ENCODE data around the gene TMEM269.
A peak's percentile ranks its signal among the peaks of the same experiment; 100 is the strongest.

Gene TMEM269

DNA sequence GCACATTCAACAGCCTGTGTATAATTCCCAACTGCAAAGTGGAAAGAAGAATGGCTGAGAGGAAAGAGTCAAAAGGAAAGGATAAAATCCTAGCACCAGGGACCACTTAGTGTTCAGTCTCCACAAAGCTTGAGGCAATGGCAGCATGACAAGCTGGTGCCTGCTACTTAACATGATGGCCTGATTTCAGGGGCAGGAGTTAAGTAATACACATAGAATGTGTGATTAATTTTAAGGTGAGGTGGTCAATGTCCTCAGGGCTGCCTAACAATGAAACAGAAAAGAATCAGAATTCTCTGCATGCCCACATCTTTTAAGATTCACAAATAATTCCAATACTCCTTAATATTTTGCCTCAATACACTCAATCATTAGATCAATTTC lies 26.9 kb upstream of the TMEM269 start:
- no peaks in the 10 kb centered on the region for H3K79me1 ChIP-seq (ENCODE audit: low read length)
- no peak overlapping the region for H2BK5ac ChIP-seq (ENCODE audit: low read length)
- H3K4me2 ChIP-seq (ENCODE audit: low read length): no peak overlapping the region
- no peaks in the 10 kb centered on the region for H3K4me1 ChIP-seq (ENCODE audit: control insufficient read depth, low read depth, low read length)
- H3K18ac ChIP-seq (ENCODE audit: low read length): no peak overlapping the region
- H2BK15ac ChIP-seq (replicated peaks; ENCODE audit: low read depth): no peak overlapping the region
- no peak overlapping the region for H3K4ac ChIP-seq (ENCODE audit: low read depth, low read length)
- H4K5ac ChIP-seq (ENCODE audit: low read length): no peak overlapping the region
- H3K56ac ChIP-seq (ENCODE audit: low read length): no peak overlapping the region
- no peak overlapping the region for H4K8ac ChIP-seq (ENCODE audit: low read depth, low read length)
- H3K23ac ChIP-seq (ENCODE audit: low read length): no peak overlapping the region
- no peak for DNase-seq
- no peaks in the 10 kb centered on the region for H3K27me3 ChIP-seq (ENCODE audit: insufficient read depth, low read length, poor library complexity)
- H3K27ac ChIP-seq (ENCODE audit: low read depth, low read length): no peak overlapping the region
- no peak overlapping the region for H2AK5ac ChIP-seq (ENCODE audit: low read length)
- H2BK120ac ChIP-seq (ENCODE audit: low read depth, low read length): no peak overlapping the region
- H3K36me3 ChIP-seq (ENCODE audit: control insufficient read depth, insufficient read depth, low read length): peaks cover 19% of the 10 kb centered on the region
- no peaks in the 10 kb centered on the region for H3K79me2 ChIP-seq (ENCODE audit: control insufficient read depth, insufficient read depth, low read length)
- H3K9ac ChIP-seq (ENCODE audit: low read length): no peak overlapping the region
- H3K4me3 ChIP-seq (ENCODE audit: low read length): no peak overlapping the region

DNA sequence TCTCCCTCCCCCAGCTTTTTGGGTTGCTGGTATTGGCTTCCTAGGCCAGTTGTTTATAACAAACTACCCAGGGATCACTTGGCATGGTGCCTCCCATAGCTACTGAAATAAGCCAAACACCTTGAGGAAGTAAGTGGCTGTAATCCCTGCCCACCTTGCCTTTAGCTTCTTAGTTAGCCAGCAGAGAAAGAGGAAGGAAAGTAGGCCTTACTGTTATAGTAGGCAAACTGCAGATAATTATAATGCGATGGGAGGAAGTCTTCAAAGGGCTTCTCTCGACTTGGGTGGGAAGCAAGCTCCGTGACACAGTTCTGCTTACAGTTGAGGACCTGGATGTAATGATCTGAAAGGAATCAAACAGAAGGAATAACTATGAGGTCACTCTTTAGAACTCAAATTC lies 26.1 kb upstream of the TMEM269 start:
- no peak overlapping the region for H3K18ac ChIP-seq (ENCODE audit: low read length)
- no peak overlapping the region for H2BK5ac ChIP-seq (ENCODE audit: low read length)
- no peaks in the 10 kb centered on the region for H3K27me3 ChIP-seq (ENCODE audit: insufficient read depth, low read length, poor library complexity)
- H4K8ac ChIP-seq (ENCODE audit: low read depth, low read length): no peak overlapping the region
- no peaks in the 10 kb centered on the region for H3K79me1 ChIP-seq (ENCODE audit: low read length)
- no peak overlapping the region for H2BK120ac ChIP-seq (ENCODE audit: low read depth, low read length)
- H3K4me1 ChIP-seq (ENCODE audit: control insufficient read depth, low read depth, low read length): no peaks in the 10 kb centered on the region
- DNase-seq: no peak
- no peak overlapping the region for H2BK15ac ChIP-seq (replicated peaks; ENCODE audit: low read depth)
- H2AK5ac ChIP-seq (ENCODE audit: low read length): no peak overlapping the region
- no peak overlapping the region for H3K56ac ChIP-seq (ENCODE audit: low read length)
- H4K5ac ChIP-seq (ENCODE audit: low read length): no peak overlapping the region
- no peak overlapping the region for H3K4me3 ChIP-seq (ENCODE audit: low read length)
- WGBS (ENCODE audit: extremely low coverage, insufficient coverage, low lambda C conversion rate): no CpG with 5 or more reads among the region's 3 CpGs
- H3K23ac ChIP-seq (ENCODE audit: low read length): no peak overlapping the region
- peaks cover 19% of the 10 kb centered on the region for H3K36me3 ChIP-seq (ENCODE audit: control insufficient read depth, insufficient read depth, low read length)
- no peaks in the 10 kb centered on the region for H3K79me2 ChIP-seq (ENCODE audit: control insufficient read depth, insufficient read depth, low read length)
- no peak overlapping the region for H3K4me2 ChIP-seq (ENCODE audit: low read length)
- no peak overlapping the region for H3K27ac ChIP-seq (ENCODE audit: low read depth, low read length)
- no peak overlapping the region for H3K4ac ChIP-seq (ENCODE audit: low read depth, low read length)
- no peak overlapping the region for H3K9ac ChIP-seq (ENCODE audit: low read length)

DNA sequence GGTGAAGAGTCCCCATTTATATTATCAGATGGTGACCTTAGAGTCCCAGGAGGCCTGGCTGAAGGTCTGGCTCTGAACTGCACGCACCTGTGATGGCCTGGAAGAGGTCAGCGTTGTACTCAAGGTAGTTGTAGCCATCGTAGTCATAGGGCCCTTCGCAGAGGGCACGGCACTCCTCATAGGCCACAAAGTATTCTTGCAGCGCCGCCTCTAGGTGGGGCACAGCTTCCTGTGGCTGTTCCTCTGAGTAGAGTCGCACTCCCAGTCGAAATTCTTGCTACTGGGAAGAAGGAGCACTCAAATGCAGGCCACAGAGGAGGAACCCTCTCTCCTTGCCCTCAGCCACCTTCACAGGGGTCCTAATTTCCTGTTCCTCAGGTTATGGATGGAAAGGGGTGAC lies 25.7 kb upstream of the TMEM269 start:
- Histone ChIP-seq H2BK120ac (ENCODE audit: low read depth, low read length) (no peak overlapping the region), H3K23ac (ENCODE audit: low read length) (no peak overlapping the region), H4K5ac (ENCODE audit: low read length) (no peak overlapping the region), H3K27ac (ENCODE audit: low read depth, low read length) (no peak overlapping the region), H3K56ac (ENCODE audit: low read length) (no peak overlapping the region), H3K79me1 (ENCODE audit: low read length) (no peaks in the 10 kb centered on the region), H3K36me3 (ENCODE audit: control insufficient read depth, insufficient read depth, low read length) (peaks cover 15% of the 10 kb centered on the region), H2BK5ac (ENCODE audit: low read length) (no peak overlapping the region), H3K79me2 (ENCODE audit: control insufficient read depth, insufficient read depth, low read length) (peaks cover 1% of the 10 kb centered on the region), H2BK15ac (replicated peaks; ENCODE audit: low read depth) (no peak overlapping the region), H3K9ac (ENCODE audit: low read length) (no peak overlapping the region), H3K4me3 (ENCODE audit: low read length) (no peak overlapping the region), H2AK5ac (ENCODE audit: low read length) (no peak overlapping the region), H3K4me2 (ENCODE audit: low read length) (no peak overlapping the region), H3K18ac (ENCODE audit: low read length) (no peak overlapping the region), H4K8ac (ENCODE audit: low read depth, low read length) (no peak overlapping the region), H3K4me1 (ENCODE audit: control insufficient read depth, low read depth, low read length) (no peaks in the 10 kb centered on the region), H3K4ac (ENCODE audit: low read depth, low read length) (no peak overlapping the region), H3K27me3 (ENCODE audit: insufficient read depth, low read length, poor library complexity) (no peaks in the 10 kb centered on the region)
- no CpG with 5 or more reads among the region's 9 CpGs for whole genome bisulfite sequencing (ENCODE audit: extremely low coverage, insufficient coverage, low lambda C conversion rate)
- DNase-seq: peak; percentile 61

DNA sequence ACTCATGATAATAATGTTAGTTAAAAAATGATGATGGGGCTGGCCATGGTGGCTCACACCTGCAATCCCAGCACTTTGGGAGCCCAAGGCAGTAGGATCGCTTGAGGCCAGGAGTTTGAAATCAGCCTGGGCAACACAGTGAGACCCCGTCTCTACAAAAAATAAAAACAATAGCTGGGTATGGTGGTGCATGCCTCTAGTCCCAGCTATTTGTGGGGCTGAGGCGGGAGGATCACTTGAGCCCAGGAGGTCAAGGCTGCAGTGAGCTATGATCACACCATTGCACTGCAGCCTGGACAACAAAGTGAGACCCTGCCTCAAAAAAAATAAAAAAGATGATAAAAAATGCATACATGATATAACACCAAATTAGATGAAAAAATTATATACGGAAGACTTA lies 23.2 kb upstream of the TMEM269 start:
- DNase-seq: no peak
- Histone ChIP-seq H4K5ac (ENCODE audit: low read length) (no peak overlapping the region), H3K27me3 (ENCODE audit: insufficient read depth, low read length, poor library complexity) (no peaks in the 10 kb centered on the region), H4K8ac (ENCODE audit: low read depth, low read length) (no peak overlapping the region), H3K27ac (ENCODE audit: low read depth, low read length) (no peak overlapping the region), H2AK5ac (ENCODE audit: low read length) (no peak overlapping the region), H3K79me1 (ENCODE audit: low read length) (peaks cover 8% of the 10 kb centered on the region), H3K36me3 (ENCODE audit: control insufficient read depth, insufficient read depth, low read length) (peaks cover 9% of the 10 kb centered on the region), H3K4ac (ENCODE audit: low read depth, low read length) (no peak overlapping the region), H3K18ac (ENCODE audit: low read length) (no peak overlapping the region), H3K4me2 (ENCODE audit: low read length) (no peak overlapping the region), H2BK15ac (replicated peaks; ENCODE audit: low read depth) (no peak overlapping the region), H3K4me1 (ENCODE audit: control insufficient read depth, low read depth, low read length) (peaks cover 9% of the 10 kb centered on the region), H3K79me2 (ENCODE audit: control insufficient read depth, insufficient read depth, low read length) (peaks cover 11% of the 10 kb centered on the region), H2BK120ac (ENCODE audit: low read depth, low read length) (no peak overlapping the region), H3K9ac (ENCODE audit: low read length) (no peak overlapping the region), H2BK5ac (ENCODE audit: low read length) (no peak overlapping the region), H3K4me3 (ENCODE audit: low read length) (no peak overlapping the region), H3K56ac (ENCODE audit: low read length) (no peak overlapping the region), H3K23ac (ENCODE audit: low read length) (no peak overlapping the region)
- WGBS (ENCODE audit: extremely low coverage, insufficient coverage, low lambda C conversion rate): no CpG with 5 or more reads among the region's 4 CpGs

DNA sequence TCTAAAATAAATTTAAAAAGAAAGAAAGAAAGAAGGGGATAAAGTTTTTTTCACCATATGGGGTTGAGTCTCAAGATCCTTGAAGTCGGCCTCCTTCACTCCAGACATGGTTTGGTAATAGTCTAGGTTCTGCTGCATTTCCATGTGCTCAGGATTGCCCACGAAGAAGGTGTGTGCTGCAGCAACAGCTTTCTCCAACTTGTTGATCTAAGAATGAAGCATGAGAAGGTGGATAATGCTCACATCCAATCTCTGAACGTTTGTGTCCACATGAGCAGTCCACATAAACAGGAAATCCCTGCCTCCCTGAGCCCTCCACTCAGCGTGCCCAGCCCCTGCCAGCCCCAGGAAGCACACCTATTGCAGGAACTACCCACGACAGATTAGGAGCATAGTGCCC lies 22.5 kb upstream of the TMEM269 start:
- Histone ChIP-seq H3K27ac (ENCODE audit: low read depth, low read length) (no peak overlapping the region), H3K4me3 (ENCODE audit: low read length) (no peak overlapping the region), H2BK120ac (ENCODE audit: low read depth, low read length) (no peak overlapping the region), H3K18ac (ENCODE audit: low read length) (no peak overlapping the region), H4K8ac (ENCODE audit: low read depth, low read length) (no peak overlapping the region), H3K27me3 (ENCODE audit: insufficient read depth, low read length, poor library complexity) (no peaks in the 10 kb centered on the region), H3K23ac (ENCODE audit: low read length) (no peak overlapping the region), H2AK5ac (ENCODE audit: low read length) (no peak overlapping the region), H2BK5ac (ENCODE audit: low read length) (no peak overlapping the region), H3K79me1 (ENCODE audit: low read length) (peaks cover 8% of the 10 kb centered on the region), H3K36me3 (ENCODE audit: control insufficient read depth, insufficient read depth, low read length) (peaks cover 9% of the 10 kb centered on the region), H3K4me1 (ENCODE audit: control insufficient read depth, low read depth, low read length) (peaks cover 9% of the 10 kb centered on the region), H3K4me2 (ENCODE audit: low read length) (no peak overlapping the region), H2BK15ac (replicated peaks; ENCODE audit: low read depth) (no peak overlapping the region), H3K79me2 (ENCODE audit: control insufficient read depth, insufficient read depth, low read length) (peaks cover 11% of the 10 kb centered on the region), H3K9ac (ENCODE audit: low read length) (no peak overlapping the region), H3K56ac (ENCODE audit: low read length) (no peak overlapping the region), H4K5ac (ENCODE audit: low read length) (no peak overlapping the region), H3K4ac (ENCODE audit: low read depth, low read length) (no peak overlapping the region)
- DNase-seq: no peak
- WGBS (ENCODE audit: extremely low coverage, insufficient coverage, low lambda C conversion rate): no CpG with 5 or more reads among the region's 5 CpGs

DNA sequence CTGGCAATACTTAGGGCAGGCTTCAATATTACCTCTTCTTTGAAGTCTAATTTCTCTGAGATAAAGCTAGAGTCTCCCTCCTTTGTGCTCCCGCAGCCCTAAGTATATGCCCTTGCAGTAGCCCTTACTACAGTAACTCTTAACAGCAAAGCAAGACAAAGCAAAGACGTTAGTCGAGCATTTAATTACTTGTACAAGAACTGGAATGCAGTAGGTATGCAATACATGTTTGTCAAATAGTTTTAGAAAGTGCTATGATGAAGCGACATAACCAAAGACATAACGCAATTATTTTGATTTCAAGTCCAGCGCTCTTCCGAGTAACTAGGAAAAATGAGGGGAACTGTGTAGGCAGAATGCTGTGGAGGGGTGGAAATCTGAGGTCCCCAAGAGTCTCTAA lies 19.5 kb upstream of the TMEM269 start:
- Histone ChIP-seq H3K23ac (ENCODE audit: low read length) (no peak overlapping the region), H3K27me3 (ENCODE audit: insufficient read depth, low read length, poor library complexity) (no peaks in the 10 kb centered on the region), H3K36me3 (ENCODE audit: control insufficient read depth, insufficient read depth, low read length) (no peaks in the 10 kb centered on the region), H4K8ac (ENCODE audit: low read depth, low read length) (no peak overlapping the region), H3K4me3 (ENCODE audit: low read length) (peak overlapping the region; percentile 21), H2BK120ac (ENCODE audit: low read depth, low read length) (no peak overlapping the region), H3K79me2 (ENCODE audit: control insufficient read depth, insufficient read depth, low read length) (peaks cover 13% of the 10 kb centered on the region), H2BK15ac (replicated peaks; ENCODE audit: low read depth) (no peak overlapping the region), H4K5ac (ENCODE audit: low read length) (no peak overlapping the region), H3K56ac (ENCODE audit: low read length) (peak overlapping the region; percentile 87), H3K4me2 (ENCODE audit: low read length) (peak overlapping the region; percentile 63), H3K4me1 (ENCODE audit: control insufficient read depth, low read depth, low read length) (peaks cover 9% of the 10 kb centered on the region), H3K27ac (ENCODE audit: low read depth, low read length) (no peak overlapping the region), H3K9ac (ENCODE audit: low read length) (peak overlapping the region; percentile 95), H3K79me1 (ENCODE audit: low read length) (peaks cover 8% of the 10 kb centered on the region), H3K18ac (ENCODE audit: low read length) (no peak overlapping the region), H2BK5ac (ENCODE audit: low read length) (no peak overlapping the region), H3K4ac (ENCODE audit: low read depth, low read length) (no peak overlapping the region), H2AK5ac (ENCODE audit: low read length) (no peak overlapping the region)
- WGBS (ENCODE audit: extremely low coverage, insufficient coverage, low lambda C conversion rate): no CpG with 5 or more reads among the region's 7 CpGs
- no peak for DNase-seq

All from mesendoderm (in vitro differentiated cells).